HPDE6-E6E7 (cell line): Measurements from ENCODE around the gene PEX5L.
"Not testable (repeated sequence)": the region's sequence is repeated elsewhere in the genome, so short reads cannot be mapped to it uniquely, and the experiment has no call there.

Experiments
- DNase-seq: peaks from one replicate; pipeline ENCODE4 v3.0.0; 2011; ENCODE audit warnings: missing footprints; ENCODE audit errors: extremely low spot score

The PEX5L gene

GRCh38 chr3:180008318-180008717, 28.4 kb downstream of the PEX5L start:
- DNase-seq, result not testable (repeated sequence)

GRCh38 chr3:180004542-180004941, 32.2 kb downstream of the PEX5L start:
- DNase-seq, result no peak

- DNase-seq, result no peak
These were observed 34.7 kb downstream of the PEX5L start for GRCh38 chr3:180002006-180002405.

- no peak for DNase-seq
These were observed 36.2 kb downstream of the PEX5L start for GRCh38 chr3:180000500-180000899.

GRCh38 chr3:179995406-179995805, 41.3 kb downstream of the PEX5L start:
- no peak for DNase-seq

- DNase-seq, result no peak
These were observed 44.9 kb downstream of the PEX5L start for GRCh38 chr3:179991883-179992282.

- DNase-seq, result no peak
These were observed 45.6 kb downstream of the PEX5L start for GRCh38 chr3:179991104-179991503.

GRCh38 chr3:179981646-179982045, 55.1 kb downstream of the PEX5L start:
- no peak for DNase-seq

GRCh38 chr3:179977356-179977755, 59.4 kb downstream of the PEX5L start:
- no peak for DNase-seq

- DNase-seq, result no peak
These were observed 62.8 kb downstream of the PEX5L start for GRCh38 chr3:179973931-179974361.

- DNase-seq, result no peak
These were observed 63.8 kb downstream of the PEX5L start for GRCh38 chr3:179972881-179973423.

GRCh38 chr3:179971280-179971679, 65.5 kb downstream of the PEX5L start:
- DNase-seq, result peak; percentile 9

GRCh38 chr3:179970746-179971145, 66.0 kb downstream of the PEX5L start:
- no peak for DNase-seq

GRCh38 chr3:179969525-179969924, 67.2 kb downstream of the PEX5L start:
- peak; percentile 55 for DNase-seq

- DNase-seq, result no peak
These were observed 69.1 kb downstream of the PEX5L start for GRCh38 chr3:179967622-179968021.

GRCh38 chr3:179964890-179965289, 71.8 kb downstream of the PEX5L start:
- DNase-seq, result no peak

GRCh38 chr3:179962629-179963387, 73.9 kb downstream of the PEX5L start:
- DNase-seq, result no peak

- DNase-seq, result no peak
These were observed 75.0 kb downstream of the PEX5L start for GRCh38 chr3:179961703-179962078.

GRCh38 chr3:179961071-179961702, 75.5 kb downstream of the PEX5L start:
- no peak for DNase-seq

GRCh38 chr3:179958759-179959158, 78.0 kb downstream of the PEX5L start:
- no peak for DNase-seq

- no peak for DNase-seq
These were observed 78.6 kb downstream of the PEX5L start for GRCh38 chr3:179958143-179958542.

GRCh38 chr3:179957264-179957845, 79.4 kb downstream of the PEX5L start:
- no peak for DNase-seq

- DNase-seq, result no peak
These were observed 80.3 kb downstream of the PEX5L start for GRCh38 chr3:179956416-179956830.
